Neural crest cell (in vitro differentiated cells): ENCODE results near the gene DACH2. TPM values are rescaled to one million over a fixed set of nuclear protein-coding genes. Genes with fewer than 3 reads are reported as not detected.

ENCODE experiments used
- DNase-seq: peaks from one replicate; pipeline ENCODE4 v3.0.0; 2021; ENCODE audit warnings: low read depth, mixed read lengths, low spot score
- H3K27ac Mint-ChIP-seq: one replicate; pipeline ENCODE4 v1.8.0; 2021; ENCODE audit warnings: mild to moderate bottlenecking, mixed read lengths; ENCODE audit not compliant: unreplicated experiment
- H3K27me3 Mint-ChIP-seq: 2 replicates; pipeline ENCODE4 v1.8.0; 2021; ENCODE audit warnings: low read depth, mild to moderate bottlenecking, mixed read lengths
- H3K36me3 Mint-ChIP-seq: 2 replicates; pipeline ENCODE4 v1.8.0; 2021; ENCODE audit warnings: low read depth, mild to moderate bottlenecking, mixed read lengths
- H3K4me1 Mint-ChIP-seq: 2 replicates; pipeline ENCODE4 v1.8.0; 2021; ENCODE audit warnings: mixed read lengths
- H3K4me3 Mint-ChIP-seq: one replicate; pipeline ENCODE4 v1.8.0; 2021; ENCODE audit warnings: mild to moderate bottlenecking, mixed read lengths
- H3K9me3 Mint-ChIP-seq: 2 replicates; pipeline ENCODE4 v1.8.0; 2021; ENCODE audit warnings: mixed read lengths
- total RNA-seq: library from RNA; stranded (reverse); gene quantifications from 2 replicates; pipeline ENCODE4 v1.2.1, GENCODE V29; 2021
- TF ChIP-seq, protein P1 (sequence below): fragments of 200-600 bp; sonication (generic); conservative IDR thresholded peaks from 2 replicates; pipeline ENCODE4 v1.5.0; 2021; ENCODE audit warnings: antibody characterized with exemption, mild to moderate bottlenecking

Gene DACH2
- total RNA-seq, 1 donor from 2014 or later: 1.2 TPM

GRCh38 chrX:86349115-86349514, 200.9 kb downstream of the DACH2 start:
- Mint-ChIP-seq H3K27ac (no peak overlapping the region), H3K27me3 (no peaks in the 10 kb centered on the region), H3K4me3 (no peak overlapping the region), H3K9me3 (no peaks in the 10 kb centered on the region), H3K36me3 (no peaks in the 10 kb centered on the region), H3K4me1 (no peaks in the 10 kb centered on the region)
- TF ChIP-seq, protein P1, sequence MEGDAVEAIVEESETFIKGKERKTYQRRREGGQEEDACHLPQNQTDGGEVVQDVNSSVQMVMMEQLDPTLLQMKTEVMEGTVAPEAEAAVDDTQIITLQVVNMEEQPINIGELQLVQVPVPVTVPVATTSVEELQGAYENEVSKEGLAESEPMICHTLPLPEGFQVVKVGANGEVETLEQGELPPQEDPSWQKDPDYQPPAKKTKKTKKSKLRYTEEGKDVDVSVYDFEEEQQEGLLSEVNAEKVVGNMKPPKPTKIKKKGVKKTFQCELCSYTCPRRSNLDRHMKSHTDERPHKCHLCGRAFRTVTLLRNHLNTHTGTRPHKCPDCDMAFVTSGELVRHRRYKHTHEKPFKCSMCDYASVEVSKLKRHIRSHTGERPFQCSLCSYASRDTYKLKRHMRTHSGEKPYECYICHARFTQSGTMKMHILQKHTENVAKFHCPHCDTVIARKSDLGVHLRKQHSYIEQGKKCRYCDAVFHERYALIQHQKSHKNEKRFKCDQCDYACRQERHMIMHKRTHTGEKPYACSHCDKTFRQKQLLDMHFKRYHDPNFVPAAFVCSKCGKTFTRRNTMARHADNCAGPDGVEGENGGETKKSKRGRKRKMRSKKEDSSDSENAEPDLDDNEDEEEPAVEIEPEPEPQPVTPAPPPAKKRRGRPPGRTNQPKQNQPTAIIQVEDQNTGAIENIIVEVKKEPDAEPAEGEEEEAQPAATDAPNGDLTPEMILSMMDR: no peak
- no peak for DNase-seq

GRCh38 chrX:86369847-86370630, 221.8 kb downstream of the DACH2 start:
- DNase-seq: no peak
- TF ChIP-seq, protein P1: no peak
- Mint-ChIP-seq H3K36me3 (no peaks in the 10 kb centered on the region), H3K27me3 (no peaks in the 10 kb centered on the region), H3K9me3 (peaks cover 3% of the 10 kb centered on the region), H3K4me1 (no peaks in the 10 kb centered on the region), H3K4me3 (no peak overlapping the region), H3K27ac (no peak overlapping the region)

DNA sequence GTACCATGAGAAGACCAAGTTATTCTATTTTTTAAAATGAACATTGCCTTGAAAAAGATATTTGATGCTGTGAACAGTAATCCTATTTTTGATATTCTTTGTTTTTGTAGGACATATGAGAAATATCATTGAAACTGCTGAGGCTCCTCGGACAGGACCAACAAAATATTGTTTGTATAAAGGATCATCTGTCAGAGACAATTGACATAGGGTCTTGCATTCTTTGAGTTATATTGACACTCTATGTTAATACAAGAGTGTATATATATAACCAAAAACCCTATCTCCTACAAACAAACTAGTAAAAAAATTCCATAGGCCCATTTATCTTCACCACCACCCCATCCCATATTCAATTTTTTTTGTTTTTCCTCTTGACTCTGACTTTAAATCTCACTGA, 222.7 kb downstream of the DACH2 start:
- no peaks in the 10 kb centered on the region for H3K4me1 Mint-ChIP-seq
- DNase-seq: no peak
- TF ChIP-seq, protein P1: no peak
- peaks cover 3% of the 10 kb centered on the region for H3K9me3 Mint-ChIP-seq
- H3K36me3 Mint-ChIP-seq: no peaks in the 10 kb centered on the region
- H3K4me3 Mint-ChIP-seq: no peak overlapping the region
- no peaks in the 10 kb centered on the region for H3K27me3 Mint-ChIP-seq
- no peak overlapping the region for H3K27ac Mint-ChIP-seq

DNA sequence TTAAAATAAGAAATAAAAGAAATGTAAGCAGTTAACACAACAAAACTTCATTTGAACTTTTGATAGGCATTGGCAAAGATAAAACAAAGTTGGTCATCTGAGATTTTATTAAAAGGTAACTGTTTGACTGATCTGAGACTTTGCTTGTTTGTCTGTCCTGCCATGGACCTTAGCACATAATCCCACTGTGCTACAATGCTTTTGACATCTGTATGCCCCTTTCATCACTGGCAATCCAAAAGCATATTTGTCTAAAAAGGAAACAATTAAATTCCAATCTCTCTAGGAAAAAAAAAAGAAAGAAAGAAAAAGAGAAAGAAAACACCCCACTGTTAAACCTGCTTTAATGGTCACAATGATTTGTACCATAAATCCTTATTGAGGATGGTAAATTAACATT, 231.0 kb downstream of the DACH2 start:
- Mint-ChIP-seq H3K27me3 (peaks cover 30% of the 10 kb centered on the region), H3K9me3 (no peaks in the 10 kb centered on the region), H3K27ac (no peak overlapping the region)

GRCh38 chrX:86383681-86384540, 235.7 kb downstream of the DACH2 start:
- Mint-ChIP-seq H3K27me3 (peaks cover 42% of the 10 kb centered on the region), H3K4me1 (peaks cover 28% of the 10 kb centered on the region), H3K9me3 (no peaks in the 10 kb centered on the region), H3K4me3 (no peak overlapping the region), H3K27ac (no peak overlapping the region), H3K36me3 (no peaks in the 10 kb centered on the region)
- no peak for DNase-seq
- TF ChIP-seq, protein P1: no peak

More for the DNA sequence above, 231.0 kb downstream of the DACH2 start:
- no peak overlapping the region for H3K4me3 Mint-ChIP-seq
- H3K36me3 Mint-ChIP-seq: no peaks in the 10 kb centered on the region
- TF ChIP-seq, protein P1: no peak
- DNase-seq: no peak
- peaks cover 24% of the 10 kb centered on the region for H3K4me1 Mint-ChIP-seq
